Osteoblast (primary cell): ENCODE measurements around the gene SLC23A2. TPM values are rescaled to one million over a fixed set of nuclear protein-coding genes. Genes with fewer than 3 reads are reported as not detected.
"Not testable (repeated sequence)": the region's sequence is repeated elsewhere in the genome, so short reads cannot be mapped to it uniquely, and the experiment has no call there.

Experiments used
- DNase-seq: peaks from one replicate; pipeline ENCODE4 v3.0.0; 2011; ENCODE audit warnings: low spot score, mixed read lengths; ENCODE audit not compliant: insufficient read length; ENCODE audit errors: missing footprints
- H2AFZ ChIP-seq: 2 replicates; pipeline ENCODE4 v1.6.0; 2011; ENCODE audit warnings: mild to moderate bottlenecking, low read length
- H3K27ac ChIP-seq: 2 replicates; pipeline ENCODE4 v1.5.1; 2011; ENCODE audit warnings: mild to moderate bottlenecking, low read depth, low read length, moderate library complexity
- H3K27me3 ChIP-seq: 2 replicates; pipeline ENCODE4 v1.6.0; 2012; ENCODE audit warnings: mild to moderate bottlenecking, control low read depth, inconsistent platforms, low read length, moderate library complexity; ENCODE audit not compliant: insufficient read depth
- H3K36me3 ChIP-seq: 2 replicates; pipeline ENCODE4 v1.5.1; 2011; ENCODE audit warnings: mild to moderate bottlenecking, low read length, control low read depth, moderate library complexity; ENCODE audit not compliant: insufficient read depth
- H3K4me1 ChIP-seq: 2 replicates; pipeline ENCODE4 v1.5.1; 2011; ENCODE audit warnings: mild to moderate bottlenecking, low read length, control low read depth, moderate library complexity; ENCODE audit not compliant: insufficient read depth
- H3K4me2 ChIP-seq: 2 replicates; pipeline ENCODE4 v1.6.0; 2011; ENCODE audit warnings: mild to moderate bottlenecking, low read length; ENCODE audit not compliant: insufficient read depth
- H3K4me3 ChIP-seq: fragments of 200-600 bp; sonication (generic); 3 replicates; pipeline ENCODE4 v1.5.1; 2012; ENCODE audit warnings: mild to moderate bottlenecking, low read length, inconsistent platforms; ENCODE audit not compliant: insufficient read depth
- H3K79me2 ChIP-seq: 2 replicates; pipeline ENCODE4 v1.6.0; 2012; ENCODE audit warnings: mild to moderate bottlenecking, low read length, control low read depth, inconsistent platforms; ENCODE audit not compliant: insufficient read depth
- H3K9me3 ChIP-seq: 2 replicates; pipeline ENCODE4 v1.5.1; 2011; ENCODE audit warnings: low read depth, low read length, control low read depth
- H4K20me1 ChIP-seq: 2 replicates; pipeline ENCODE4 v1.6.0; 2012; ENCODE audit warnings: mild to moderate bottlenecking, low read length, control low read depth; ENCODE audit not compliant: insufficient read depth
- CTCF ChIP-seq: IDR thresholded peaks from 2 replicates; pipeline ENCODE4 v1.5.1; 2011; ENCODE audit warnings: mild to moderate bottlenecking, low read depth, low read length, moderate library complexity; ENCODE audit errors: extremely low read depth
- total RNA-seq: library from RNA; depleted of rRNA; stranded (reverse); fragments of >200 nt; gene quantifications from 2 replicates; pipeline ENCODE4 v1.2.3, GENCODE V29; 2012

The SLC23A2 gene
- total RNA-seq, 1 donor = 20.6 TPM

DNA sequence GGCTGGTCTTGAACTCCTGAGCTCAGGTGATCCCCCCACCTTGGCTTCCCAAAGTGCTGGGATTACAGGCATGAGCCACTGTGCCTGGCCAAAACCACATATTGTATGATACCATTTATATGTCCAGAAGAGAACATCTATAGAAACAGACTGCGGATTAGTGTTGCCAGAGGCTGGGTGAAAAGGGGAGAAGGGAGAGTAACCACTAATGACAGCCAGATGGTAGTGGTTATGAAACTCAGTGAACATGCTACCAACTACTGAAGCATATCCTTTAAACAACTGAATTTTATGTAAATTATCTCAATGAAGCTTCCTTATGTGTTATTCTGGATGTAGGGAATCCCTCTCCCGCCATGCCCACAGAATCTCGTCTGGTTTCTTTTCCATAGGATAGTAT is 15.7 kb downstream of the SLC23A2 start:
- no peak for DNase-seq
- Histone ChIP-seq H3K36me3 (no peaks in the 10 kb centered on the region), H4K20me1 (no peaks in the 10 kb centered on the region), H3K4me1 (no peaks in the 10 kb centered on the region), H3K27me3 (no peaks in the 10 kb centered on the region), H3K27ac (no peak overlapping the region), H3K79me2 (peaks cover 30% of the 10 kb centered on the region), H2AFZ (no peak overlapping the region), H3K4me2 (no peak overlapping the region), H3K9me3 (no peaks in the 10 kb centered on the region), H3K4me3 (no peak overlapping the region)
- TF ChIP-seq CTCF = no peak

DNA sequence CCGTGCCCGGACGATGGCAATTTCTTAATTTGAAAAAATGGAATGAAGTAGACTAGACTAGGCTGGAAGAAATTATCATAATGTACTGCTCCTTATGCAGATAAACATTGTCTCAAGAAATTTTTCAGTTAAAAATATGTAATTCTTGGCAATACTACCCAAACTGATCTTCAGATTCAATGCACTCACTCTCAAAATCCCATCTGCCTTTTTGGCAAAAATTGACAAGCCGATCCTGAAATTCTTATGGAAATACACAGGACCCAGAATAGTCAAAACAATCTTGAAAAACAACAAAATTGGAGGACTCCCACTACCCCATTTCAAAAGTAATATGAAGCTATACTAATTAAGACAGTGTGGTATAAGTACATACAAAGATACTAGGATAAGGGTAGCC is 19.0 kb downstream of the SLC23A2 start:
- H3K27ac ChIP-seq = no peak overlapping the region
- no peak overlapping the region for H2AFZ ChIP-seq
- H3K4me3 ChIP-seq = no peak overlapping the region
- no peaks in the 10 kb centered on the region for H3K36me3 ChIP-seq
- H4K20me1 ChIP-seq = peaks cover 9% of the 10 kb centered on the region
- DNase-seq = no peak
- H3K4me2 ChIP-seq = no peak overlapping the region
- no peak for TF ChIP-seq CTCF
- H3K79me2 ChIP-seq = peaks cover 44% of the 10 kb centered on the region
- no peaks in the 10 kb centered on the region for H3K4me1 ChIP-seq
- H3K9me3 ChIP-seq = no peaks in the 10 kb centered on the region
- no peaks in the 10 kb centered on the region for H3K27me3 ChIP-seq

DNA sequence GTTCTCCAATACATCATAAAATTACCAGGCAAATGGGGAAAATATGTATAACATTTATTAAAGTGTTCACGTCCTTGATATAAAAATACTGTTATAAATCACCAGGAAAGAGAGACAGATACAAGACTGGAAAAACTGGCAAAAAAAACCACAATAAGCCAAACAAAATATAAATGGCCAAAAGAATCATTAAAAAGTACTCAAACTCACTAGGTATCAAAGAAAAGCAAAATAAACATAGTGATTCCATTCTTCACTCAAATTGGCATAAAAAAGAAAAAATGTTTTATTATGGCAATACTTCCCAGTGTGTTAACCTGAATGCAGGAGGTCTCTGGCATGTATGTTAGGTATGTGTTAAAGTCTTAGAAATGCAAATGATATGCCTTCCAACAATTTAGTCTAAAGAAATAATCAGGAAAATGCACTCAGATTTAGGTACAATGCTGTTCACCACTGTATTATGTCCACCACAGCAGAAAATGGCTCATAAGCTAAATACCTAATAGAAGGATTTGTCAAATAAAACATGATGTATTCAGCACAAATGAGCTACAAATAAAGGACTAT is 21.4 kb downstream of the SLC23A2 start:
- no peak overlapping the region for H3K4me3 ChIP-seq
- TF ChIP-seq CTCF = no peak
- H3K27me3 ChIP-seq = no peaks in the 10 kb centered on the region
- no peak overlapping the region for H2AFZ ChIP-seq
- no peak overlapping the region for H3K4me2 ChIP-seq
- H3K4me1 ChIP-seq = no peaks in the 10 kb centered on the region
- no peaks in the 10 kb centered on the region for H3K36me3 ChIP-seq
- H3K9me3 ChIP-seq = no peaks in the 10 kb centered on the region
- H4K20me1 ChIP-seq = peaks cover 9% of the 10 kb centered on the region
- no peak overlapping the region for H3K27ac ChIP-seq
- peaks cover 42% of the 10 kb centered on the region for H3K79me2 ChIP-seq
- no peak for DNase-seq

- no peak for TF ChIP-seq CTCF
- H3K36me3 ChIP-seq = no peaks in the 10 kb centered on the region
- peaks cover 8% of the 10 kb centered on the region for H3K4me1 ChIP-seq
- H3K9me3 ChIP-seq = no peaks in the 10 kb centered on the region
- no peak for DNase-seq
- H3K4me3 ChIP-seq = no peak overlapping the region
- no peaks in the 10 kb centered on the region for H3K27me3 ChIP-seq
- H3K4me2 ChIP-seq = no peak overlapping the region
- no peak overlapping the region for H3K27ac ChIP-seq
- H3K79me2 ChIP-seq = peaks cover 36% of the 10 kb centered on the region
- peaks cover 9% of the 10 kb centered on the region for H4K20me1 ChIP-seq
- no peak overlapping the region for H2AFZ ChIP-seq
Observed at GRCh38 chr20:4978050-4978918, 23.0 kb downstream of the SLC23A2 start.

DNA sequence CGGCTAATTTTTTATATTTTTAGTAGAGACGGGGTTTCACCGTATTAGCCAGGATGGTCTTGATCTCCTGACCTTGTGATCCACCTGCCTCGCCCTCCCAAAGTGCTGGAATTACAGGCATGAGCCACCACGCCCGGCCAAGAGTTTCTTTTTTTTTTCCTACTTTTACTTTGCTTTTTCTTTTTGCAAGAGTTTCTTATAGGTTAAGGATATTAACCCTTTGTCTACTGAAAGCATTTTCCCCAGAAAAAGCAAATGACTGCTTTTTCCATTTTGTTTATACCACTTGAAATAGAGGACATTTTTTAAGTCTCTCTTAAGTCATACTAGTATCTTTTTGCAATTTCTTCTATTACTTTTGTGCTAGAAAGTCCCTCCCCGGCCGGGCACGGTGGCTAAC is 25.3 kb downstream of the SLC23A2 start:
- not testable (repeated sequence) for H3K27me3 ChIP-seq, H2AFZ ChIP-seq, H3K36me3 ChIP-seq, H3K9me3 ChIP-seq, DNase-seq, H3K4me3 ChIP-seq, H4K20me1 ChIP-seq, H3K4me2 ChIP-seq, H3K27ac ChIP-seq
- peaks cover 17% of the 10 kb centered on the region for H3K4me1 ChIP-seq
- H3K79me2 ChIP-seq = peaks cover 42% of the 10 kb centered on the region
